RCC 7860 (cell line): ENCODE results near the gene CHD2.
A peak's percentile ranks its signal among the peaks of the same experiment; 100 is the strongest.

ENCODE experiments used
- DNase-seq: peaks from one replicate; pipeline ENCODE4 v3.0.0-alpha.2; 2015; ENCODE audit warnings: low spot score
- FAIRE-seq: peaks from 2 replicates; lab custom pipeline; 2012; peaks lifted over from hg19 to GRCh38; lab: Jason Lieb, UNC

Gene CHD2

DNA sequence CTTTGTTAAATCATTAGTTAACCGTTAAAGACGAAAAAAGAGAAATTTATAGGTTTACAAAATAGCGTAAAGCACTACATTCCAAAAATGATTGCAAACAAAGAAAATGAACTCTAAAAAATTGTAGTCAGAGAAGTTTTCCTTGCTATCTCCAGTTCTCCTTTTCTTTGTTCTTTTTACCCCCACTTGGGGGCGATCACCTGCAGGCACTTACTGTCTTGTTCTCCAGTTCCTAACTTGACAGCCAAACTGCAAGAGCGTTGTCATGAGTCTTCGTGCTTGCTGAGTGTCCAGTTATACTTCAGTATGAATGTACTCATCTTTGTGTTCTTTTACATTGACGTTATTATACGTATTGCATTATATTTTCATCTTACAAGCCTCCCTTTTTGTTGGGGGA lies 54.5 kb downstream of the CHD2 start:
- DNase-seq (no peak), FAIRE-seq (no peak)

- no peak for FAIRE-seq
Measured at GRCh38 chr15:92955706-92956105, 55.6 kb downstream of the CHD2 start.

GRCh38 chr15:92958105-92958504 lies 58.0 kb downstream of the CHD2 start:
- no peak for FAIRE-seq

More at GRCh38 chr15:92955706-92956105, 55.6 kb downstream of the CHD2 start:
- no peak for DNase-seq

DNA sequence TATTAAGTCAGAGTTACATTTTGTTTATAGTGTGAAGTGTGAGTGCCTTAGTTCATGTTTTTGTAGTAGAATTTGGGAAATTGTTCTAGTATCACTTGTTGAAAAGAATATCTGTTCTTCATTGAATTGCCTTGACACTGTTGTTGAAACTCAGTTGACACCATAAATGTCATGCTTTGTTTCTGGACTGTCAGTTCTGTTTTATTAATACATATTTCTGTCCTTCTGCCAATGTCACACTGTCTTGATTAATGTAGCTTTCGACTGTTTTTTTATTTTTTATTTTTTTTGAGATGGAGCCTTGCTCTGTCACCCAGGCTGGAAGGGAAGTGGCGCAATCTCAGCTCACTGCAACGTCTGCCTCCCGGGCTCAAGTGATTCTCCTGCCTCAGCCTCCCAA lies 59.1 kb downstream of the CHD2 start:
- DNase-seq (no peak), FAIRE-seq (no peak)

More at GRCh38 chr15:92958105-92958504, 58.0 kb downstream of the CHD2 start:
- no peak for DNase-seq

GRCh38 chr15:92960996-92961681 lies 61.0 kb downstream of the CHD2 start:
- peak; percentile 15 for DNase-seq
- FAIRE-seq = peak; percentile 38

DNA sequence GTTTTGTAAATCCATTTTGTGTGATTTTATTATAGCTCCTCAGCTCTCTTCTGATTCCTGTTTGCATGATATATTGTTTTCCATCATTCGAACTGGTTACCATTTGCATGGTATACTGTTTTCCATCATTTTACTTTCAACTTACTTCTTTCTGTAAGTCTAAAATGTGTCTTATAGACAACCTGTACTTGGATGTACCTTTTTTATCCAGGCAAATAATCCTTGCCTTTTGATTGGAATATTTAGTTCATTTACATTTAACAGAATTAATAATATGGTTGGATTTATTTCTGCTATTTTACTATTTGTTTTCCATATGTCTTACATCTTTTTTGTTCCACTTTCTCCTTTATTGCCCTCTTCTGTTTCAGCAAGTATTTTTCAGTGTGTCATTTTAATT lies 62.8 kb downstream of the CHD2 start:
- DNase-seq (no peak), FAIRE-seq (no peak)

GRCh38 chr15:92963794-92964193 lies 63.7 kb downstream of the CHD2 start:
- no peak for DNase-seq
- no peak for FAIRE-seq

DNA sequence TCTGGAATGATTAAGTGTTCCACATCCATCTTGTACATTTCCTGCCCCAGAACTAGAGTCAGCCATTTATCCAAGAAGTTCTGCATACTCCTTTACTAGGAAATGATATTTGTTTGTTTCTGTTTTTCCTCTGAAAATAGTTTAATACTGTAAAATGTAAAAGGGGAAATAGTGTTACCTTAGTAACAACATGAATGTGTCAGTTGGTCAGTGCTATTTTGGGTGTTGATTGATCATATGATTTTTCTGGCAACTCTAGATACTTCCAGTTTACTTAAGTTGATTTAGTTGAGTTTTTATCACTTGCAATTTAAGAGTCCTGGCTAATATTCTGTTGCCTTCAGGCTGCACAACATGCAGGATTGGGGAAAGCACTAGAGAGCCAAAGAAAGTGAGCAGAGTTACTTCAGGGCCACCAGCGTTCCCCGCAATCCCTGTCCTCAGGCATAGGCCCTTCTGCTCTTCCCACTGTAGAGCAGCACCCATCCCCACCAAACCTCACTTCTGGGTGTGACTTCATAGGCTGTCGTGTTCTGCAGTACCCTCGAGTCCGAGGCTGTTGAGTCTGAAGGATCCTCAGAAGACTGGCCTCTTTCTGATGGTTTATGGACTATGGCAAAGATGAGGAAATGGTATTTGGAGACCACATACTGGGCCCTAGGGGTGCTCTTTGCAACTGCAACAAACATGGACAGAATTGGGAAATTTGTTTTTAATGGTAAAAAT lies 69.0 kb downstream of the CHD2 start:
- FAIRE-seq = no peak
- DNase-seq = no peak

DNA sequence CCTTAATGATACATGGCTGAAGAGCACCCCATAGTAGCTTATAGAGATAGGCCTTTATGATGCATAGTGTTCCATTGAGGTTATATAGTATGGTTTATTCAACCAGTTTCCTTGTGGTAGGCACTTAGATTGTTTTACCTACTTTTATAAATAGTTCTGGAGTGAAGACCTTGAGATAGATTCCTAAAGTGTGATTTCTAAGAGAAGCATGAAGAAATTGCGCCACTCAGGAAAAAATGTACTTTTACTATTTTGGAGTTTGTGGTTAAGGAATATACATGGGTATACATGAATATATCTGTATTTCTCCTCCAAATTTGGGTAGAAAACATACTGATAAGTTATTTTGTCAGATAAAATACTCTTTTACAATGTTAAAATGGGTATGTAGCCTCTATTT lies 70.5 kb downstream of the CHD2 start:
- DNase-seq (no peak), FAIRE-seq (no peak)

DNA sequence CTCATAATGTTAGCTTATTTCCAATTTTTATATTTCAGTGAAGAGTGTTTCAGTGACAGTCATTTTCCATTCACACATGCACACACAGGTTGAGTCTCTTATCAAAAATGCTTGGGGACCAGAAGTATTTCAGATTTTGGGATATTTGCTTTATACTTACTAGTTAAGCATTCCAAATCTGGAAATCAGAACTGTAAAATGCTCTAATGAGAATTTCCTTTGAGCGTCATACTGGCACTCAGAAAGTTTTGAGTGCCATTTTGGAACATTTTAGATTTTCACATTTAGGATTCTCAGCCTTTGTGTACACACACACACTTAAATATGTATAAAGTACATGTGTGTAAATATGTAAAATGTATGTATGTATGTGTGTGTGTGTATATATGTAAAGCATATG lies 71.0 kb downstream of the CHD2 start:
- DNase-seq = no peak
- FAIRE-seq = no peak

GRCh38 chr15:92971713-92972112 lies 71.6 kb downstream of the CHD2 start:
- FAIRE-seq (no peak), DNase-seq (no peak)

DNA sequence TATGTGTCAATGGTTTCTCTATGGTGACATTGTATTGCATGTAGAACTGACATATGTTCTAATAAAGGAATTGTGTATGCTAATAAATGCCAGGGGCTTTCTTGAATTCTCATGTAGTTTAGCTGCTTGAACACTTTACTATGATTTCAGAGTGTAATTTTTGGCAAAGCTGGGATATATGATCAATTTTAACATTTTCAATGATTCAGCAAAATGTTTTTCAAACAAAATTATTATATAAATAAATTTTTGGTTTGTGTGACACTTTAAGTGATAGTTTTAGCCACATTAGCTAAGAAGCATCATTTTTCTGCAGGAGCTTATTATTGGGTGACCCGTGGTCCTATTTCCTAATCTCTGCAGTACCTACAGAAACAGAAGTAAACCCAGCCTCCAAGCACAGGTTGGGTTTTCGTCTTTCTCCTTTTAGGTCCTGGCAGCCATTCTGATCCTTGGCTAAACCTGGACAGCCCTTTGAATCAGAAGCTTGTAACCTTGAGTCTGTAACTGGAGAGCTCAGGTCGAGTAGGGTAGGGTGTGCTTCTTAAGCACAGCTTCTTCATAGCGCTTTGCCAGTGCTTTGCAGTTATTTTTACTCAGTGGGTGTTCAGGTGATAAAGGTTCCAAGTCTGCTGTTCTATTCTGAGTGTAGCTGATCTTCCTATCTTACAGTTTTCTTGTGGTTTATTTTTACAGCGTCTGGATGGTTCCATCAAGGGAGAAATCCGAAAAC lies 74.2 kb downstream of the CHD2 start:
- FAIRE-seq = no peak
- DNase-seq = no peak

GRCh38 chr15:92979011-92979701 lies 79.0 kb downstream of the CHD2 start:
- FAIRE-seq (no peak), DNase-seq (no peak)

GRCh38 chr15:92981333-92981732 lies 81.2 kb downstream of the CHD2 start:
- DNase-seq = no peak
- FAIRE-seq = no peak

DNA sequence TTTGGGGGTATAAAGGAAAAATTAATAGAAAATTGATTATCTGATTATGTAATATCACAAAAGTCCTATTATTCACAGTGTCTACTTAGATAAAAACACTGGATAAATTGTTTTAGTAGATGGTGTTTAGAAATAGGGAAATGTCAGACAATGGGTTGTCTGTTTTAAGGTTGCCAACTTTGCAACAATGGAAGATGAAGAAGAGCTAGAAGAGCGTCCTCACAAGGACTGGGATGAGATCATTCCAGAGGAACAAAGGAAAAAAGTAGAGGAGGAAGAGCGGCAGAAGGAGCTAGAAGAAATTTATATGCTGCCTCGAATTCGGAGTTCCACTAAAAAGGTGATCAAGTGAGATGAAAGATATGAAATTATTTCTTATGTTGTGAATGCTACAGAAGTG lies 84.0 kb downstream of the CHD2 start:
- DNase-seq (no peak), FAIRE-seq (no peak)

DNA sequence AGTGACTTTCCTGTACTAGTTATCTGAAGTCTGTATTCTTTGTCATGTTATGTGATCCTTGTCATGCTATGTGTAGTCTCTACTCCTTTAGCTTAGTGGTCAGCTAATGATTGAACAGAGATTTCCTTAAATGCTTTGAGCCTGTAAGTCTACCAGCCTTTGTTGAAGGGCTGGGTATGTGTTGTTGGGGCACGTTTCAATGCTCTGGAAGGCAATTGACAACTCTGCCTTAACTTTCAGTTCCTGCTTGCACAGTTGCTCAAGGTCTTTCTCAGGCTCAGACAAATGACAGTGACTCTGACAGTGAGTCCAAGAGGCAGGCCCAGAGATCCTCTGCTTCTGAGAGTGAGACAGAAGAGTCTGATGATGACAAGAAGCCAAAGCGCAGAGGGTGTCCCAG lies 89.3 kb downstream of the CHD2 start:
- FAIRE-seq (no peak), DNase-seq (no peak)

- DNase-seq = no peak
- FAIRE-seq = no peak
Measured at GRCh38 chr15:92990031-92990430, 89.9 kb downstream of the CHD2 start.

DNA sequence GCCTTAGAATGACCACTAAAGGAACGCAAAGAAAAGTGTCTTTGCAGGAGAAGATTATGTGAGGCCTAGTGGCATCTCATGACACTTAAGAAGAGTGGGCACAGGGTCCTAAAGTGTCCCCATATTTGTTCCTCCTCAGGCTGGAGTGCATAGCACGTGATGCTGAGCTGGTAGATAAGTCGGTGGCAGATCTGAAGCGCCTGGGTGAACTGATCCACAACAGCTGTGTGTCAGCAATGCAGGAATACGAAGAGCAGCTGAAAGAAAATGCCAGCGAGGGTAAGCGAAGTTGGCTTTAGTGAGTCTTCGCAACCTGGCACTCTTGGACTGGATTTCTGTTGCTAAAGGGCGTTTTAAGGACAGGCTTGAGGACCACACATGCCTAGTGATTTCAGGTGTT lies 92.6 kb downstream of the CHD2 start:
- DNase-seq (no peak), FAIRE-seq (no peak)

DNA sequence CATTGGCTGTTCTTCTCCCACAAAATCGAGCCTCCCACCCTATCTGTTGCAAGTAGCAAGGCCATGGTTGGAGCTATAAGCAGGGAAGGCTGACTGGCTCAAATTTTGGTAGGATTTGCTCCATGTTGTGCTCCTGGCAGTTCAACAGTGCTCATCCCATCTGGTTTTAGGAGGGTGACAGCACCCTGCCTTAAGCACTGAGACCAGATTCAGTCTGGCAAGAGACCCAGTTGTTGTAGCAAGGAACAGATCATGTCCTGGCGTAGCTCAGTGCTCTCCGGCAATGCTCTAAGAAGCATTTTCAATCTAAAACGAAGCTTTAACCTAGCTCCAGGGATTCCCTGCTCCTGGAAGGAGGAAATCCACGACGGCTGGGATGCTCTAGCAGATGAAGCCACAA lies 97.7 kb downstream of the CHD2 start:
- FAIRE-seq = no peak

GRCh38 chr15:93001156-93001555 lies 101.0 kb downstream of the CHD2 start:
- DNase-seq = no peak
- no peak for FAIRE-seq

More for the DNA sequence above, 97.7 kb downstream of the CHD2 start:
- no peak for DNase-seq

- no peak for FAIRE-seq
- DNase-seq = no peak
Measured at GRCh38 chr15:93001881-93002280, 101.8 kb downstream of the CHD2 start.
